Mesodermal cell (in vitro differentiated cells): ENCODE data around the gene IQGAP2.

Experiments used
- H3K27ac ChIP-seq: 2 replicates; pipeline ENCODE4 v1.7.0; 2013; ENCODE audit warnings: mild to moderate bottlenecking, low read depth, low read length, moderate library complexity; ENCODE audit not compliant: severe bottlenecking
- H3K36me3 ChIP-seq: 2 replicates; pipeline ENCODE4 v1.7.1; 2013; ENCODE audit warnings: mild to moderate bottlenecking, low read length, moderate library complexity; ENCODE audit not compliant: control insufficient read depth, insufficient read depth
- H3K4me1 ChIP-seq: one replicate; pipeline ENCODE4 v1.7.1; 2013; ENCODE audit warnings: mild to moderate bottlenecking, low read length; ENCODE audit not compliant: insufficient read depth, control insufficient read depth, poor library complexity, severe bottlenecking
- H3K4me3 ChIP-seq: 2 replicates; pipeline ENCODE4 v1.7.0; 2013; ENCODE audit warnings: low read length, control low read depth, mild to moderate bottlenecking; ENCODE audit not compliant: insufficient read depth, poor library complexity, severe bottlenecking; ENCODE audit errors: extremely low read depth
- H3K9me3 ChIP-seq: 2 replicates; pipeline ENCODE4 v1.7.1; 2013; ENCODE audit warnings: mild to moderate bottlenecking, low read length, moderate library complexity; ENCODE audit not compliant: control insufficient read depth
- whole genome bisulfite sequencing, 2 experiments: methylation state at CpG; one replicate each; pipeline ENCODE4 v1.1.5; 2013; ENCODE audit warnings: missing lambda C conversion rate in 2 of 2; ENCODE audit not compliant: insufficient coverage in 2 of 2; 5-methylcytosine and 5-hydroxymethylcytosine counted together

Gene IQGAP2

DNA sequence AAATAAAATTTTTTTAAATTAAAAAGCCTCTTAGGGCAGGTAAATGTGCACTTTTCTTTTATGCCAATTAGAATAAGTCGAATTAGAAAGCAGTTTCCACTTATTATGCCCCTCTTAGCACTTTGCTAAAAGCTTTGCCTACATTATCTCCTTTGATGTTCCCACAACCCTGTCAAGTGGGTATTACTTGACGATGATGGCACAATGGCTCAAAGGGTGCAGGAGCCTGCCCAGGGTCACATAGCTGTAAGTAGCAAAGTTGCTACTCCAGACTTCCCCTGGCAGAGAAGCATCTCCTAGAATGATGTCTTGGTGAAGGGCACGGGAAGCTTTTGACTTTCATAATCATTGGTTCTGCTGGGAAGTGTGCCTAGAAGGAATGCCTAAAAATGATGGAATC, 18.4 kb upstream of the IQGAP2 start:
- Histone ChIP-seq H3K36me3 (no peaks in the 10 kb centered on the region), H3K27ac (no peak overlapping the region), H3K4me1 (peaks cover 1% of the 10 kb centered on the region), H3K4me3 (no peak overlapping the region), H3K9me3 (no peaks in the 10 kb centered on the region)
- 95 to 100% methylated on average over 1 to 3 of the region's 3 CpGs for WGBS, 2 experiments

DNA sequence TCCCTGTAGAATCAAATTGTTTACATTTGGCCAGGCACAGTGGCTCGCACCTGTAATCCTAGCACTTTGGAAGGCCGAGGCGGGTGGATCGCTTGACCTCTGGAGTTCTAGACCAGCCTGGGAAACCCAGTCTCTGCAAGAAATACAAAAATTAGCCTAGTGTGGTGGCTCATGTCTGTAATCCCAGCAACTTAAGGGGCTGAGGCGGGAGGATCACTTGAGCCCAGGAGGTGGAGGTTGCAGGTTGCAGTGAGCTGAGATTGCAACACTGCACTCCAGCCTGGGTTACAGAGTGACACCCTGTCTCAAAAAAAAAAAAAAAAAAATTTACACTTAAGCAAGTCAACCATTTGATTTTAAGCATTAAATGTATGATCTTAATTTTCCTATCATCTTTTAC, 17.5 kb upstream of the IQGAP2 start:
- 93 to 98% methylated on average over 4 to 5 of the region's 5 CpGs for WGBS, 2 experiments
- Histone ChIP-seq H3K4me1 (no peaks in the 10 kb centered on the region), H3K27ac (no peak overlapping the region), H3K4me3 (no peak overlapping the region), H3K36me3 (no peaks in the 10 kb centered on the region), H3K9me3 (no peaks in the 10 kb centered on the region)

DNA sequence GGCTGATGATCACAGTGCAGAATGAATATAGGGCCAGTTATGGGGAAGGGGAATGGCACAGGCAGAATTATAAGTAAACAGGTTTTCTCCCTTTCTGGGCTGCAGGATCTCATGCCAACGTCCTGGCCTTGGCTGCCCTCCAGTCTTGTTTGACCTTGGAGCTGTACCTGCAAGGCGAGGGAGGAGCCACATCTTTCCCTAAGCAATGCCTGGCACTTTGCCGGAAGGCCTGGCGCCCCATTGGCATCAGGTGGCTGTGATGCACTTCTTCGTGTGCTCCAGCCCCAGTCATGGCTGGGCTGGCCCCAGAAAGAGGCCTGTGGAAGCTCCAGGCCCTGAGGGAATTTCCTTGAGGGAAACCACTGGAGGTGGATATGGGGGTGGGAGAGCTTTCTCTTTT, 16.7 kb upstream of the IQGAP2 start:
- Histone ChIP-seq H3K9me3 (no peaks in the 10 kb centered on the region), H3K36me3 (no peaks in the 10 kb centered on the region), H3K4me3 (no peak overlapping the region), H3K27ac (no peak overlapping the region), H3K4me1 (no peaks in the 10 kb centered on the region)
- 78 to 81% methylated on average over 4 to 5 of the region's 5 CpGs for WGBS, 2 experiments

DNA sequence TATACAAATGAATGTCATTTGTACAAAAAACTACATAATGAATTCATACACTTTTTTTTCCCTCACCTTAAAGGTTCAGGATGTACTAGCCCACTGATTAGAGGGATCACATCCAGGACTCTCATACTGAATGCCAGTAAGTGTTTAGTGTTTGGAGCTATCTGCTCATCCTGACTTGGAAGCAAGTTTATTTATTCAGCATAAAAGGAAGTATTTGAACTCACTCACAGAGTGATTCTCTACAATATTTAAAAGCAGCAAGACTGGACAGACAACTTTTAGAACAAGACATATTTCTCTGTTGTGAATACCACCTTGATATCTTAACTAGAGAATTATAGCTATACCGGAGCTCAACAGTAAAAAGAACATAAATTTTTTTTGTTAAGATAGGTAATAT, 14.8 kb upstream of the IQGAP2 start:
- H3K27ac ChIP-seq: no peak overlapping the region
- H3K4me1 ChIP-seq: no peaks in the 10 kb centered on the region
- H3K4me3 ChIP-seq: no peak overlapping the region
- WGBS, 2 experiments: no CpG with 5 or more reads among the region's 1 CpG
- no peaks in the 10 kb centered on the region for H3K9me3 ChIP-seq
- no peaks in the 10 kb centered on the region for H3K36me3 ChIP-seq

DNA sequence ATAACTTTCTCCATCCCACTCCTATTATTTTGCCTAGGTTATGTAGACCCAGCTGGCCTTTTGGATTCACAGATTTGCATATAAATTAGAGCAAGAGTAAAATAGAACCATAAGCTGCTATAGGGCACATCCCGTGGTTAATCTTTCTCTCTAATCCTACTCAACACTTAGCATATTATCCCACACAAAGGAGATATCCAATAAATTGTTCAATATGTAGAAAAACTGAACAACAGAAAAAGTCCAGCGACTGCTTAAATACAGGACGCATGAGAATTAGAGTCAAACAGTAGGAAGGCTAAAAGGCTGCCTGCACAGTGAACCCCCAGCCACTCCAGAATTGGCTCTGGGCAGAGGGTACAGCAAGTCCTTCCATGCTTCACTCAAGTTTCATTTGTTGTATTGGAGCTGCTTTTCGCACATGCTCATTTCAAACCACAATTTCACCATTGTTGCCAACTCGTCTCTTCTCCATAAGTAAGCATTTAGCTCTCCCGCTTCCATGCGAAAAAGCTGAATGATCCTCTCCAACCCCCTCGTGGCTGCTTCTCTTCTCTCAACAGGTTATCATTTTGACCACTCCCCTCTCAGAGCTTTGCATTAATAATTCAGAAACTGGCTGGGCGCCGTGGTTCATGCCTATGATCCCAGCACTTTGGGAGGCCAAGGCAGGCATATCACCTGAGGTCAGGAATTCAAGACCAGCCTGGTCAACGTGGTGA, 14.1 kb upstream of the IQGAP2 start:
- Histone ChIP-seq H3K36me3 (no peaks in the 10 kb centered on the region), H3K4me3 (no peak overlapping the region), H3K27ac (no peak overlapping the region), H3K4me1 (no peaks in the 10 kb centered on the region), H3K9me3 (no peaks in the 10 kb centered on the region)
- WGBS, 2 experiments: 87% methylated on average over 7 to 9 of the region's 11 CpGs

DNA sequence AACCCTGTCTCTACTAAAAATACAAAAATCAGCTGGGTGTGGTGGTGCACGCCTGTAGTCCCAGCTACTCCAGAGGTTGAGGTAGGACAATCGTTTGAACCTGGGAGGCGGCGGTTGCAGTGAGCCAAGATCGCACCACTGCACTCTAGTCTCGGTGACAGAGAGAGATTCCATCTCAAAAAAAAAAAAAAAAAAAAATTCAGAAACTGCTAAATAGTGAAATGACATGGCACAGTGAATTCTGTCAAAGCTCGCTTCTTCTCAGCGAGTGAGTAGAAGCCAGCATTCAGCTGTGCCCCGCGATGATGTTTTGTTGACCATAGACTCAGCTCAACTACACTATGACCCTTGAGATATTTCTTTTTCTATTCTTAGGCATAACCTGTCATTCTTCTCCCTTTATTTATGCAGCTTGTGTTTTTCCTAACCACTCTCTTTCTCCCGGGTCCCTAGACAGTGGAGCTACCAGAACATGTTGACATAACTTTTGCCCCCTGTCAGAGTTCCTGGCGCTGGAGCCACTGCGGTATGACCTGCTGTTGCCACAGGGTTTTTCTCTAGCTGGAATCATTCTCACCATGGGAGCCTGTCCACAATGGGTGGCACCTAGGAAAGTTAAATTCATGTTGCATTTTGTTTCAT, 13.5 kb upstream of the IQGAP2 start:
- Histone ChIP-seq H3K27ac (no peak overlapping the region), H3K4me1 (no peaks in the 10 kb centered on the region), H3K4me3 (no peak overlapping the region), H3K36me3 (no peaks in the 10 kb centered on the region), H3K9me3 (no peaks in the 10 kb centered on the region)
- WGBS, 2 experiments: 94 to 95% methylated on average over 11 of the region's 13 CpGs

DNA sequence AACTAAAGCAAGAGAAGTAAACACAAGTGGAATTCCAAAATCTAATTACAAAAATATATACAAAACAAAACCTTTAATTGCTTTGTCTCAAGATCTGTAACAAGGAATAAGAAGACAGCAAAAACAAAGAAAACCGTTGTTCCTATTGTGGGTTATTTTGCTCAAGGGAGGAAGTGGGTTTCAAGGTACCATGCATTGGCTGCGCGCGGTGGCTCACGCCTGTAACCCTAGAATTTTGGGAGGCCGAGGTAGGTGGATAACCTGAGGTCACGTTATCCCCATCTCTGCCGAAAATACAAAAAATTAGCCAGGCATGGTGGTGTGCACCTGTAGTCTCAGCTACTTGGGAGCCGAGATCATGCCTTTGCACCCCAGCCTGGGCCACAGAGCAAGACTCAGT, 12.1 kb upstream of the IQGAP2 start:
- WGBS, 2 experiments: 95 to 97% methylated on average over 9 of the region's 9 CpGs
- no peaks in the 10 kb centered on the region for H3K9me3 ChIP-seq

DNA sequence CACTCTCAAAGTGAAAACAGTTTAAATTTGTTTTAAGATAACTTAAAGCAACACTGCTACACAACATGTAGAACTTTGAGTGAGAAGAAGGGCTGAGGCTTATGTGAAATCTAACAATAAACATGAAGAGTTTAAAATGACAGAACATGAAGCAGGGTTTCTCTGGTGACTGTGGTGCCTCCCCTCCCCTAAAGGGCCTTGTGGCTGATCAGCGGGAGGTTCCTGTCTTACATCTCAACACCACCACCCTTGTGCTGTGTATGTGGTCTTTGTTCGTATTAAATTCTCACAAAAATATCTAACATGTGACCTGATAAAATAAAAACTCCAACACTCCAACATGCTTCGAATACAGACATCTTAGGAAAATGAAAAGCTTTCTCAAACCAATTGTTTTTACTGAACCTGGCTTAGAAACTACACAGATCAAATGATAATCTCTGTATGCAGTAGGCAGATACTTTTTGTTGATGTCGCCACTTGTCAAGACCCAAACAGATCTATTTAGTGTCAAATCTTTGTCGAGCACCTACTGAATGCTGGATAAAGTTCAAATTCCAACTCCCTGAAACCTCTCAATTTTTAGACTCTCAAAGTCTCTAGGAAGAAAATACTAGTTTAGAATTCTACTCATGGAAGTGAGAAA, 9.9 kb upstream of the IQGAP2 start:
- no peak overlapping the region for H3K27ac ChIP-seq
- no peaks in the 10 kb centered on the region for H3K4me1 ChIP-seq
- no peaks in the 10 kb centered on the region for H3K36me3 ChIP-seq
- no peak overlapping the region for H3K4me3 ChIP-seq
- H3K9me3 ChIP-seq: no peaks in the 10 kb centered on the region
- WGBS, 2 experiments: 52 to 80% methylated on average over 2 of the region's 5 CpGs

More for the DNA sequence above, 12.1 kb upstream of the IQGAP2 start:
- Histone ChIP-seq H3K4me3 (no peak overlapping the region), H3K27ac (no peak overlapping the region), H3K36me3 (no peaks in the 10 kb centered on the region), H3K4me1 (no peaks in the 10 kb centered on the region)

DNA sequence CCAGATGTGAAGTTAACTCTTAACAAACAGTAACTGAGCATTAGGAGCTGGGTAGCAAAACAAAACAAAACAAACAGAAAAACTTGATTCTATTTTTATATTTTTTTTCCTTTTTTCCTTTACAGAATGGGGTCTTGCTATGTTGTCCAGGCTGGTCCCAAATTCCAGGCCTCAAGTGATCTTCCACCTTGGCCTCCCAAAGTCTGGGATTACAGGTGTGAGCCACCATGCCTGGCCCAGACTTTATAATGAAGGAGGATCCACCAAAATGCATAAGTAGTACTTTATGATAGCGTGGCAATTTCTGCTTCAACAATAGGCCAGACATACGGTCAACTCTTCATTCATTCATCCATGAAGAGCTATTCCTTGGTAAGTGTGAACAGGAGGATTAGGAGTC, 5.9 kb upstream of the IQGAP2 start:
- H3K4me1 ChIP-seq: no peaks in the 10 kb centered on the region
- H3K9me3 ChIP-seq: no peaks in the 10 kb centered on the region
- WGBS, 2 experiments: 100% methylated on average over 1 of the region's 2 CpGs; no CpG with 5 or more reads in 1 of the 2 experiments
- H3K36me3 ChIP-seq: no peaks in the 10 kb centered on the region
- H3K4me3 ChIP-seq: no peak overlapping the region
- no peak overlapping the region for H3K27ac ChIP-seq

DNA sequence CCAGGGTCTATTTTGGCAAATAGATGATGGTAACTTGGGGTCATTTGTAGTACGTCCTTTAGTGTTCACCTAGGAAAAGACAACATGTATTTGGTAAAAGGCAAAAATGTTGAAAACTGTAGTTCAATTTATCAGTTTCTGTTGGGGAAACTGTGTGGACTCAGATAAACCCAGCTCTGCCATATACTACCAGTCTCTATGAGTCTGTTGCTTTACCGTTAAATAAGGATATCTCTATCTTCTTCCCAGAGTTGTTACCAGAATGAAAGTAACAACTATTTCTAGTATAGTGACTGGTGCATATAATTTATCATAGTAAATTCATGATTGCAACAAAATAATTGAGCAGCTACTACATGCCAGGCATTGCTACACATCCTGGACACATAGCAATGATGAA, 3.8 kb upstream of the IQGAP2 start:
- H3K4me3 ChIP-seq: no peak overlapping the region
- 100% methylated on average over 1 of the region's 2 CpGs; no CpG with 5 or more reads in 1 of the 2 experiments for WGBS, 2 experiments
- H3K9me3 ChIP-seq: no peaks in the 10 kb centered on the region
- no peaks in the 10 kb centered on the region for H3K4me1 ChIP-seq
- H3K27ac ChIP-seq: no peak overlapping the region
- no peaks in the 10 kb centered on the region for H3K36me3 ChIP-seq

DNA sequence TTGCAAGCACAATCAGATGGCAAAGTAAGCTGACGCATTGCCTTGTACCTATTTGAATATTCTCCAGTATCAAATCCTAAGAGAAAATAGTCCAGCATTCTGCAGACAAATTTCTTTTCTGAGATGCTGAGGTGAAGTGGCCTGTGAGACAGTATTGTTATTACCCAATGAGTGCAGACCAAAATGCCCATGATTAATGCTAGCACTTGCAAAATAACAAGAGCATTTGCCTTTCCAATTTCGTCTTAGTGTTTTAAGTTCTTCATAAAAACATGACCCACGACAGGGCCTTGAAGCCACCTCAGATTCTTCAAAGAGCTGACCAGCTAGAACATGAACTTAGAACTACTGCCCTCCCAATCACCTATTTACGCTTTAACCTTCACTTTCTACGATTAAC, 2.6 kb upstream of the IQGAP2 start:
- WGBS, 2 experiments: 90 to 100% methylated on average over 2 to 3 of the region's 5 CpGs
- no peaks in the 10 kb centered on the region for H3K9me3 ChIP-seq
- H3K4me3 ChIP-seq: no peak overlapping the region
- H3K36me3 ChIP-seq: no peaks in the 10 kb centered on the region
- H3K27ac ChIP-seq: no peak overlapping the region
- no peaks in the 10 kb centered on the region for H3K4me1 ChIP-seq
